ENCODE data around the gene WWTR1. TPM values are rescaled to one million over a fixed set of nuclear protein-coding genes. Genes with fewer than 3 reads are reported as not detected.

WWTR1 gene
- total RNA-seq, 1 experiment from 2014 or later = 24.4 TPM

- no peak overlapping the region for H3K27ac ChIP-seq (ENCODE audit: insufficient read length, low read depth, low read length)
- H4K8ac ChIP-seq (replicated peaks; ENCODE audit: insufficient read length, low read depth, low read length) = no peak overlapping the region
- peaks cover 5% of the 10 kb centered on the region; the same call in 1 of the 2 replicates for H3K4me1 ChIP-seq (ENCODE audit: insufficient read depth, low read length)
- no peak overlapping the region for H2AK5ac ChIP-seq (ENCODE audit: insufficient read length, low read length)
- H2BK20ac ChIP-seq (ENCODE audit: low read depth, low read length, poor library complexity, severe bottlenecking) = no peak overlapping the region
- no peaks in the 10 kb centered on the region for H3K27me3 ChIP-seq (ENCODE audit: insufficient read depth, low read length)
- H3K4me2 ChIP-seq (ENCODE audit: insufficient read depth, insufficient read length, low read length) = no peak overlapping the region
- no peak for TF ChIP-seq CTCF (conservative IDR thresholded peaks at IDR 0.05)
- H3K27me3 Mint-ChIP-seq (ENCODE audit: low read depth) = no peaks in the 10 kb centered on the region
- no peaks in the 10 kb centered on the region for H4K20me1 ChIP-seq (ENCODE audit: control insufficient read depth, insufficient read depth, insufficient read length)
- H4K91ac ChIP-seq (ENCODE audit: insufficient read length, low read depth, low read length) = no peak overlapping the region
- no peak overlapping the region for H3K4me3 Mint-ChIP-seq
- no peaks in the 10 kb centered on the region for H3K9me3 Mint-ChIP-seq
- no peak overlapping the region for H3K56ac ChIP-seq (ENCODE audit: insufficient read length, low read depth, low read length)
- H3K23me2 ChIP-seq (ENCODE audit: insufficient read length, low read depth, low read length, poor library complexity, severe bottlenecking) = no peaks in the 10 kb centered on the region
- no peaks in the 10 kb centered on the region for H3K79me2 ChIP-seq (ENCODE audit: insufficient read depth, low read length)
- H3K9ac ChIP-seq (ENCODE audit: extremely low read depth, insufficient read length, low read length) = no peak overlapping the region
- no peak for DNase-seq
- no peak overlapping the region for H2BK5ac ChIP-seq (ENCODE audit: insufficient read length, low read length)
- H3K9me3 ChIP-seq (ENCODE audit: control insufficient read depth, low read depth, low read length) = no peaks in the 10 kb centered on the region
- no peak overlapping the region for H4K5ac ChIP-seq (ENCODE audit: insufficient read length, low read depth, low read length)
- H3K79me1 ChIP-seq (ENCODE audit: insufficient read depth, low read depth, low read length, poor library complexity, severe bottlenecking) = no peaks in the 10 kb centered on the region
- H3T11ph ChIP-seq (ENCODE audit: low read length) = no peak overlapping the region
- no peak overlapping the region for H3K18ac ChIP-seq (ENCODE audit: insufficient read length, low read depth, low read length)
- no peak overlapping the region for H2AFZ ChIP-seq (ENCODE audit: low read length)
- peak overlapping the region in 1 of 3 experiments; percentile 49; a peak in 2 of 7 replicates for H3K27ac Mint-ChIP-seq
- no peak overlapping the region for H2BK15ac ChIP-seq (ENCODE audit: low read depth, low read length)
- no peak overlapping the region for H3K23ac ChIP-seq (ENCODE audit: insufficient read length, low read depth, low read length)
- peaks cover 21 to 45% of the 10 kb centered on the region in 2 experiments for H3K4me1 Mint-ChIP-seq
- H3K4ac ChIP-seq (ENCODE audit: low read depth, low read length) = no peak overlapping the region
- H2BK12ac ChIP-seq (ENCODE audit: insufficient read length, low read depth, low read length) = no peak overlapping the region
- no CpG with 5 or more reads among the region's 2 CpGs for WGBS (ENCODE audit: extremely low coverage, insufficient read length, low lambda C conversion rate)
- H2BK120ac ChIP-seq (ENCODE audit: low read depth, low read length, poor library complexity, severe bottlenecking) = no peak overlapping the region
- H3K36me3 Mint-ChIP-seq (ENCODE audit: insufficient read depth in 1 of 3, low read depth in 3 of 3) = no peaks in the 10 kb centered on the region
- no peak overlapping the region for H3K14ac ChIP-seq (ENCODE audit: insufficient read depth, low read length)
These were observed 72.5 kb downstream of the WWTR1 start for GRCh38 chr3:149585401-149585726.
